Chondrocyte (in vitro differentiated cells): ENCODE data around the gene RASAL2. TPM values are rescaled to one million over a fixed set of nuclear protein-coding genes. Genes with fewer than 3 reads are reported as not detected.
A peak's percentile ranks its signal among the peaks of the same experiment; 100 is the strongest.

Experiments used
- DNase-seq: peaks from one replicate; pipeline ENCODE4 v3.0.0; 2021; ENCODE audit warnings: mixed read lengths, low spot score
- H3K27ac Mint-ChIP-seq: one replicate; pipeline ENCODE4 v1.8.0; 2021; ENCODE audit warnings: mild to moderate bottlenecking, moderate library complexity, mixed read lengths; ENCODE audit not compliant: unreplicated experiment
- H3K27me3 Mint-ChIP-seq: 2 replicates; pipeline ENCODE4 v1.8.0; 2021; ENCODE audit warnings: low read depth, mixed read lengths
- H3K36me3 Mint-ChIP-seq: 2 replicates; pipeline ENCODE4 v1.8.0; 2021; ENCODE audit warnings: low read depth, mixed read lengths
- H3K4me1 Mint-ChIP-seq: 2 replicates; pipeline ENCODE4 v1.8.0; 2021; ENCODE audit warnings: low read depth, mild to moderate bottlenecking, mixed read lengths
- H3K4me3 Mint-ChIP-seq: one replicate; pipeline ENCODE4 v1.8.0; 2021; ENCODE audit warnings: mild to moderate bottlenecking, moderate library complexity, mixed read lengths; ENCODE audit not compliant: unreplicated experiment
- H3K9me3 Mint-ChIP-seq: 2 replicates; pipeline ENCODE4 v1.8.0; 2021; ENCODE audit warnings: low read depth, mixed read lengths
- CTCF ChIP-seq: fragments of 200-600 bp; sonication (generic); IDR thresholded peaks from 2 replicates; pipeline ENCODE4 v1.5.0; 2021; ENCODE audit warnings: antibody characterized with exemption, mild to moderate bottlenecking, moderate library complexity
- total RNA-seq: library from RNA; stranded (reverse); gene quantifications from 3 replicates; pipeline ENCODE4 v1.2.1, GENCODE V29; 2021

RASAL2 gene
- total RNA-seq, 1 donor from 2014 or later, result 40.1 TPM

DNA sequence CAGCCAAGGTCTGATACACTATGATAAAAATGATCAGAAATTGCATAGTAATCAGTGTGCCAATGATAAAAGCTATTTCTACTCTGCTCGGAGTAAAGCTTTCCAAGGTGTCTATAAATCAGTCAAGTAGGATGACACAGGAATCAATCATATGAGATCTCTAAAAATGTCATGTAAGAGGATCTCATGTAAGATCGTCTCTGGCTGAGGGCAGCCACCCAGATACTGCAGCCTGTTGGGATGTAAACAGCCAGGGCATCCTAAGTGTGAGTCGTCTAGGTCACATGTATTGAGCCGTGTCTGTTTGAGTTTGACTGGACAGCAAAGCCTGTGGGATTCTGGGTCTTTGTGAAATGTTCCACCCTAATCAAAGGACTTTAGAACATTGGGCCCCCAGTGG lies 416.3 kb downstream of the RASAL2 start:
- H3K4me3 Mint-ChIP-seq, result no peak overlapping the region
- H3K36me3 Mint-ChIP-seq, result no peaks in the 10 kb centered on the region
- DNase-seq, result no peak
- H3K27ac Mint-ChIP-seq, result no peak overlapping the region
- no peaks in the 10 kb centered on the region for H3K4me1 Mint-ChIP-seq
- no peaks in the 10 kb centered on the region for H3K27me3 Mint-ChIP-seq
- no peak for TF ChIP-seq CTCF
- no peaks in the 10 kb centered on the region for H3K9me3 Mint-ChIP-seq

- no peak for DNase-seq
- Mint-ChIP-seq H3K36me3 (no peaks in the 10 kb centered on the region), H3K4me3 (no peak within 1 kb of the TSS), H3K4me1 (no peaks in the 10 kb centered on the region), H3K27me3 (no peaks in the 10 kb centered on the region), H3K9me3 (no peaks in the 10 kb centered on the region), H3K27ac (no peak within 1 kb of the TSS)
- no peak for TF ChIP-seq CTCF
Observed at GRCh38 chr1:178512566-178513277, 418.8 kb downstream of the RASAL2 start, which contains the start of gene TEX35. TEX35 (plus strand) TSS chr1:178513109; CDS start chr1:178513189, 80 bp downstream.

- no peak overlapping the region for H3K4me3 Mint-ChIP-seq
- H3K27ac Mint-ChIP-seq, result no peak overlapping the region
- TF ChIP-seq CTCF, result peak; percentile 28
- no peaks in the 10 kb centered on the region for H3K27me3 Mint-ChIP-seq
- DNase-seq, result no peak
- no peaks in the 10 kb centered on the region for H3K9me3 Mint-ChIP-seq
- no peaks in the 10 kb centered on the region for H3K36me3 Mint-ChIP-seq
- H3K4me1 Mint-ChIP-seq, result no peaks in the 10 kb centered on the region
Observed at GRCh38 chr1:178513278-178513983, 419.5 kb downstream of the RASAL2 start.

- H3K36me3 Mint-ChIP-seq, result no peaks in the 10 kb centered on the region
- no peak for DNase-seq
- H3K27me3 Mint-ChIP-seq, result no peaks in the 10 kb centered on the region
- no peaks in the 10 kb centered on the region for H3K9me3 Mint-ChIP-seq
- no peak overlapping the region for H3K4me3 Mint-ChIP-seq
- H3K4me1 Mint-ChIP-seq, result no peaks in the 10 kb centered on the region
- no peak for TF ChIP-seq CTCF
- H3K27ac Mint-ChIP-seq, result no peak overlapping the region
Observed at GRCh38 chr1:178516110-178516509, 422.2 kb downstream of the RASAL2 start.

DNA sequence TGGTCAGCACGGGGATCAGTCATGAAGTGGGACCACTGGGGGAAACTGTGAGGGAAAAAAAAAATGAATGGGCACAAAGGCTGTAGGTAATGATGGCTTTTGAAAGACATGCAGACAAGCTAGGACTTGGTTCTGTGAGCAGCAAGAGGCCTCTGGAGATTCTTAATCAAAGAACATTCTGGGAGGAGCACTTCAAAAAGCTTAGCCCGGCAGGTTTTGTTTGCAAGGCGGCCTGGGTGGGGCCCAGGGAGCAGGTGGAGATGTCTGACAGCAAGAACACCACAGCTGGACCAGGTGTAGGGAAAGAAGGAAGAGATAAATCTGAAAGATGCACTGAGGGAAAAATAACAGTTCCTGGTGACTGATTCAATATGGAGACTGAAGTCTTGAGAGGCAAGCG lies 425.0 kb downstream of the RASAL2 start:
- no peaks in the 10 kb centered on the region for H3K36me3 Mint-ChIP-seq
- H3K27ac Mint-ChIP-seq, result no peak overlapping the region
- TF ChIP-seq CTCF, result no peak
- H3K4me1 Mint-ChIP-seq, result no peaks in the 10 kb centered on the region
- H3K4me3 Mint-ChIP-seq, result no peak overlapping the region
- H3K9me3 Mint-ChIP-seq, result no peaks in the 10 kb centered on the region
- H3K27me3 Mint-ChIP-seq, result no peaks in the 10 kb centered on the region
- DNase-seq, result no peak
